Fibroblast of skin of right biceps (primary cell): ENCODE measurements around the gene NFKB1.

Experiments used
- DNase-seq: peaks from one replicate; pipeline ENCODE4 v3.0.0-alpha.2; 2013

The NFKB1 gene

GRCh38 chr4:102501447-102501696 lies 213 bp downstream of the NFKB1 start:
- DNase-seq = no peak

GRCh38 chr4:102502543-102502818 lies 1.3 kb downstream of the NFKB1 start:
- no peak for DNase-seq

- no peak for DNase-seq
These were observed 2.2 kb downstream of the NFKB1 start for GRCh38 chr4:102503301-102503746.

- DNase-seq = no peak
These were observed 3.0 kb downstream of the NFKB1 start for GRCh38 chr4:102503831-102504786.

GRCh38 chr4:102504941-102505340 lies 3.8 kb downstream of the NFKB1 start:
- DNase-seq = no peak

- no peak for DNase-seq
These were observed 4.5 kb downstream of the NFKB1 start for GRCh38 chr4:102505708-102506107.

- DNase-seq = no peak
These were observed 5.4 kb downstream of the NFKB1 start for GRCh38 chr4:102506523-102506922.

GRCh38 chr4:102511830-102512605 lies 10.9 kb downstream of the NFKB1 start:
- no peak for DNase-seq

GRCh38 chr4:102514298-102514964 lies 13.3 kb downstream of the NFKB1 start:
- no peak for DNase-seq

- no peak for DNase-seq
These were observed 16.6 kb downstream of the NFKB1 start for GRCh38 chr4:102517753-102518152.

GRCh38 chr4:102518703-102519131 lies 17.6 kb downstream of the NFKB1 start:
- no peak for DNase-seq

- DNase-seq = no peak
These were observed 18.8 kb downstream of the NFKB1 start for GRCh38 chr4:102519925-102520324.

- DNase-seq = no peak
These were observed 20.4 kb downstream of the NFKB1 start for GRCh38 chr4:102521570-102521969.

GRCh38 chr4:102522031-102522440 lies 20.9 kb downstream of the NFKB1 start:
- no peak for DNase-seq

- no peak for DNase-seq
These were observed 23.5 kb downstream of the NFKB1 start for GRCh38 chr4:102524691-102525090.

- DNase-seq = peak; percentile 11
These were observed 23.9 kb downstream of the NFKB1 start for GRCh38 chr4:102525097-102525496.

GRCh38 chr4:102525504-102525903 lies 24.3 kb downstream of the NFKB1 start:
- DNase-seq = no peak

GRCh38 chr4:102526532-102526931 lies 25.4 kb downstream of the NFKB1 start:
- DNase-seq = no peak

GRCh38 chr4:102527695-102528283 lies 26.6 kb downstream of the NFKB1 start:
- DNase-seq = no peak

GRCh38 chr4:102529977-102530376 lies 28.8 kb downstream of the NFKB1 start:
- no peak for DNase-seq

GRCh38 chr4:102530986-102531385 lies 29.8 kb downstream of the NFKB1 start:
- no peak for DNase-seq

- no peak for DNase-seq
These were observed 30.3 kb downstream of the NFKB1 start for GRCh38 chr4:102531462-102531861.

GRCh38 chr4:102533348-102533747 lies 32.2 kb downstream of the NFKB1 start:
- no peak for DNase-seq
